Gastroesophageal sphincter (tissue), 4 donors: ENCODE measurements around the gene GNG2. TPM values are rescaled to one million over a fixed set of nuclear protein-coding genes. Genes with fewer than 3 reads are reported as not detected.

Source experiments
- ATAC-seq: fragments of 150-250 bp; one replicate; pipeline ENCODE4 v1.9.1; 2016; ENCODE audit warnings: mild to moderate bottlenecking, moderate library complexity
- H3K27ac ChIP-seq, 4 donors: fragments of 200-600 bp; sonication (generic) in 3 of 4; 1 replicate in 3 of 4; 2 replicates in 1 of 4; pipeline ENCODE4 v1.5.1; 2016 to 2019
- H3K27me3 ChIP-seq: fragments of 200-600 bp; sonication (generic); one replicate; pipeline ENCODE4 v1.5.1; 2019
- H3K36me3 ChIP-seq, 2 donors: fragments of 200-600 bp; sonication (generic); one replicate each; pipeline ENCODE4 v1.5.1; 2019; ENCODE audit warnings: control low read depth in 1 of 2
- H3K4me1 ChIP-seq, 3 donors: fragments of 200-600 bp; sonication (generic); 1 replicate in 2 of 3; 2 replicates in 1 of 3; pipeline ENCODE4 v1.5.1; 2016 to 2019; ENCODE audit warnings: control low read depth in 2 of 3
- H3K4me3 ChIP-seq, 2 donors: fragments of 200-600 bp; sonication (generic); one replicate each; pipeline ENCODE4 v1.5.1; 2019; ENCODE audit warnings: mild to moderate bottlenecking in 1 of 2, moderate library complexity in 1 of 2
- H3K9me3 ChIP-seq, 3 donors: fragments of 200-600 bp; sonication (generic); one replicate each; pipeline ENCODE4 v1.5.1; 2017 to 2019; ENCODE audit warnings: control low read depth in 2 of 3
- EP300 ChIP-seq: sonication (generic); formaldehyde crosslinking; IDR thresholded peaks from one replicate; pipeline ENCODE4 v1.6.1; 2017; ENCODE audit warnings: antibody characterized with exemption, mild to moderate bottlenecking
- POLR2A ChIP-seq, 2 donors: fragments of 450-650 bp; IDR thresholded peaks; one replicate each; pipeline ENCODE4 v1.6.1; 2017; ENCODE audit warnings: antibody characterized with exemption in 2 of 2, mild to moderate bottlenecking in 2 of 2, moderate library complexity in 1 of 2
- POLR2AphosphoS5 ChIP-seq: sonication (generic); formaldehyde crosslinking; IDR thresholded peaks from one replicate; pipeline ENCODE4 v1.6.1; 2017; ENCODE audit warnings: antibody characterized with exemption
- WGBS, 2 donors: methylation state at CpG; one replicate each; pipeline ENCODE4 v1.1.5; 2018; ENCODE audit warnings: low coverage in 1 of 2; 5-methylcytosine and 5-hydroxymethylcytosine counted together
- total RNA-seq, 4 donors: library from RNA; depleted of rRNA; stranded (reverse); fragments of >200 nt; gene quantifications; one replicate each; pipeline ENCODE4 v1.1.0, GENCODE V29; 2016
- TF ChIP-seq, protein P1 (sequence below), 4 experiments: fragments of 200-600 bp in 2 of 4; fragments of 450-650 bp in 2 of 4; sonication (generic) in 1 of 4; IDR thresholded peaks; one replicate each; pipeline ENCODE4 v1.5.1; 2017 to 2019; ENCODE audit warnings: antibody characterized with exemption in 4 of 4, mild to moderate bottlenecking in 2 of 4, moderate library complexity in 2 of 4

GNG2 gene
- total RNA-seq, 4 donors from 2014 or later, result 15.7 to 21.2 (median 17.8) TPM

DNA sequence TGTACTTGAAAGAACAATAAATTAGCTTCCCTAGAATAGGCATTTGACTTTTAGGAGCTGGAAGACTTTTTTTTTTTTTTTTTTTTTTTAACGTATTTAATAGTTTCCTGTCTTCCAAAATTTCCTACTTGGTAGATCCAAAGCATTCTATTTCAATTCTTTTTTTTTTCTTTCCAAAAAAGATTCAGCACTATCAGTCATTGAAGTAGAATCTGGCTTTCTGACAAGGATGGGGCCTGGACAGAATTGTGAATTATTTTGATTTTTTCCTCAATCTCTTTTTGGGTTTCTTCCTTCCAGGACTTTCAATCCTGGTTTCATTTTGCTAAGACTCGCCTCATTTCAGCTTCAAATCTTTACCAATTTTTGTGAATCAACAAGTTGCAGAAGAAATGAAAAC lies 21.2 kb downstream of the GNG2 start:
- Histone ChIP-seq H3K4me1 (peaks cover 0 to 8% (median 0%) of the 10 kb centered on the region in 3 donors), H3K27me3 (no peaks in the 10 kb centered on the region), H3K27ac (peak overlapping the region in 1 of 4 donors; percentile 46), H3K4me3 (no peak overlapping the region), H3K36me3 (no peaks in the 10 kb centered on the region), H3K9me3 (no peaks in the 10 kb centered on the region)
- 43 to 54% methylated on average over 2 of the region's 2 CpGs for WGBS, 2 donors
- TF ChIP-seq, protein P1, sequence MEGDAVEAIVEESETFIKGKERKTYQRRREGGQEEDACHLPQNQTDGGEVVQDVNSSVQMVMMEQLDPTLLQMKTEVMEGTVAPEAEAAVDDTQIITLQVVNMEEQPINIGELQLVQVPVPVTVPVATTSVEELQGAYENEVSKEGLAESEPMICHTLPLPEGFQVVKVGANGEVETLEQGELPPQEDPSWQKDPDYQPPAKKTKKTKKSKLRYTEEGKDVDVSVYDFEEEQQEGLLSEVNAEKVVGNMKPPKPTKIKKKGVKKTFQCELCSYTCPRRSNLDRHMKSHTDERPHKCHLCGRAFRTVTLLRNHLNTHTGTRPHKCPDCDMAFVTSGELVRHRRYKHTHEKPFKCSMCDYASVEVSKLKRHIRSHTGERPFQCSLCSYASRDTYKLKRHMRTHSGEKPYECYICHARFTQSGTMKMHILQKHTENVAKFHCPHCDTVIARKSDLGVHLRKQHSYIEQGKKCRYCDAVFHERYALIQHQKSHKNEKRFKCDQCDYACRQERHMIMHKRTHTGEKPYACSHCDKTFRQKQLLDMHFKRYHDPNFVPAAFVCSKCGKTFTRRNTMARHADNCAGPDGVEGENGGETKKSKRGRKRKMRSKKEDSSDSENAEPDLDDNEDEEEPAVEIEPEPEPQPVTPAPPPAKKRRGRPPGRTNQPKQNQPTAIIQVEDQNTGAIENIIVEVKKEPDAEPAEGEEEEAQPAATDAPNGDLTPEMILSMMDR (IDR thresholded peaks at IDR 0.05), result no peak
- TF ChIP-seq POLR2A (IDR thresholded peaks at IDR 0.05), result no peak
- no peak for TF ChIP-seq POLR2AphosphoS5
- no peak for ATAC-seq

DNA sequence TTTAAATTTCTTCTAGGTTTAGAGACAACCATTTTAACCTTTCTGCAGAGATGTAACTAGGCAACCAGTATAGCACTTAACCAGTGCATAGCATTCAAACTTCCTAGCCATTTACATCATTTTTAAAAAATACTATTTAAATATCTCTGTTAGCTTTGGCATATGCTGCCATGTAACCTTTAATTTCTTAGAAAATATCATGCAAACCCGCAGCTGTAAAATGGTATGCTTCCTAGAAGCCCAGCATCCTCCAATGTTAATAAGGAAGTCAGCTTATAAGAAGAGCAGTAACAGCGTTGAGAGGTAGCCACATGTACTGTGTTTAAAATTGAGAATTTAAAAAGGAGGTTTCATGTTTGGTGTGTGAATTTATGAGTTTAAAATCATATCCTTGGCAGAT lies 22.8 kb downstream of the GNG2 start:
- H3K36me3 ChIP-seq, result no peaks in the 10 kb centered on the region
- 64 to 75% methylated on average over 2 of the region's 2 CpGs for WGBS, 2 donors
- no peaks in the 10 kb centered on the region for H3K9me3 ChIP-seq
- H3K4me3 ChIP-seq, result no peak overlapping the region
- H3K4me1 ChIP-seq, result peaks cover 0 to 8% (median 0%) of the 10 kb centered on the region in 3 donors
- ATAC-seq, result no peak
- H3K27ac ChIP-seq, result no peak overlapping the region
- TF ChIP-seq, protein P1 (IDR thresholded peaks at IDR 0.05), result no peak
- TF ChIP-seq EP300, result no peak
- no peak for TF ChIP-seq POLR2AphosphoS5
- no peak for TF ChIP-seq POLR2A (IDR thresholded peaks at IDR 0.05)
- no peaks in the 10 kb centered on the region for H3K27me3 ChIP-seq

DNA sequence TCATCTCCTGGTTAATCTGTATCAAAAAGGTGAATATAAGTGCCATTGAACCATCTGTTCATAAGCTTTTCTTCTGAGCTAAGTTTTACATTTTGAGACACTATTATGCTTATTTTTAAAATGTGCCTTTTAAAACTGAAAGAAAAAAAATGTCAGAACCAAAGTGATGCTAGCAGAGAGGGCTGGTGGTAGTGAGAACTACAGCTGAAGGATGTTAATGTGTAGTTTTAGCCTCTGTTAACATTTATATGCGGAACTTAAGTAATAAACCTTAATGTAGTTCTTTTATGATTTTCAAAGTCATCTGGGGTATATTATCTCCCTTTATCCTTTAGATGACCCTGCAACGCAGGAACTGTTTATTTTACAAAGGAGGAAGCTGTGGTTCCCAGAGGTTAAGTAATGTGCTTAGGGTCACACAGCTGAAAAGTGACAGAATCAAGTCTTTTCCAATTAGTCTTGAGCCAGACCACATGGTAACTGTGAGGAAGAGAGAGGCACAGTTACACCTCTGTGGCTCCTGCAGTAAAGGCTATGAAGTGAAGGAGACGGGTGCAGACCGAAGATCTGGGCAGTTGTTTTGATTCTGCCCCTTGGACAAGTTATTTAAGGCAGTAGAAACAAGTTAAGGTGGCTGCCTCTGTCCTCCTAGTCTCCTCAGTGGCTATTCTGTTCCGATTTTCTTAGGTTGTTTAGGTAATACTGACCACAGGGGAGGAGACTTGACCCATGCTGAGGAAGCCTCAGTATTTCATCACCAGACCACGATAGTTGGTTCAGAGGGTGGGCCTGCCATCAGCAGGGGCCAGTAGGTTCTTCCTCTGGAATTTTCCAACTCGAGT lies 23.9 kb downstream of the GNG2 start:
- Histone ChIP-seq H3K27ac (peak overlapping the region in 2 of 4 donors; percentile 6 to 35), H3K27me3 (no peaks in the 10 kb centered on the region)

DNA sequence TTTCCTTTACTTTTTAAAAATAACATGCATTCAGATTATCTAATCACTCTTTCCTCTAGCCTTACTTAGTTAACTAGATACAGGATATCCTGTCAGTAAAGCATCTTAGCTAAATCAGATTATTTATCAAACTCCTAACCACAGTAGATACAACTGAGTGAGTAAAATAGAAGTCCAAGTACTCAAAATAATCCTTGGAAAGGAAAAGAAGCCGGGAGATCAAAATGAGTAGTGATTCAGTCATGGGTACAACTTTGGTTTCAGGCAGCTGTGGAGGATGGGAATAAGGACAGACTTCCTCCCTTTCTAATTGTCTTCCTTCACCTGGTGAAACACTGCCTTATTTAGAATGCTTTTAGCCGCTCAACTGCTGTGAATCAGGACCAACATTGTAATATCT lies 29.4 kb downstream of the GNG2 start:
- H3K27ac ChIP-seq, result no peak overlapping the region
- WGBS, 2 donors, result 80 to 83% methylated on average over 2 of the region's 2 CpGs
- ATAC-seq, result no peak
- H3K27me3 ChIP-seq, result no peaks in the 10 kb centered on the region
- no peaks in the 10 kb centered on the region for H3K9me3 ChIP-seq
- no peak overlapping the region for H3K4me3 ChIP-seq
- H3K4me1 ChIP-seq, result no peaks in the 10 kb centered on the region
- no peaks in the 10 kb centered on the region for H3K36me3 ChIP-seq
- TF ChIP-seq, protein P1 (IDR thresholded peaks at IDR 0.05), result no peak
- TF ChIP-seq POLR2A (IDR thresholded peaks at IDR 0.05), result no peak
- TF ChIP-seq POLR2AphosphoS5, result no peak
- no peak for TF ChIP-seq EP300

More for the DNA sequence above, 23.9 kb downstream of the GNG2 start:
- TF ChIP-seq POLR2A (IDR thresholded peaks at IDR 0.05), result no peak
- no peak for TF ChIP-seq EP300
- TF ChIP-seq, protein P1 (IDR thresholded peaks at IDR 0.05), result no peak
- no peak for TF ChIP-seq POLR2AphosphoS5
- peak; percentile 43 for ATAC-seq
- Histone ChIP-seq H3K36me3 (no peaks in the 10 kb centered on the region), H3K4me3 (no peak overlapping the region), H3K4me1 (peaks cover 0 to 8% (median 0%) of the 10 kb centered on the region in 3 donors), H3K9me3 (no peaks in the 10 kb centered on the region)
- WGBS, 2 donors, result 15 to 32% methylated on average over 3 to 6 of the region's 7 CpGs

DNA sequence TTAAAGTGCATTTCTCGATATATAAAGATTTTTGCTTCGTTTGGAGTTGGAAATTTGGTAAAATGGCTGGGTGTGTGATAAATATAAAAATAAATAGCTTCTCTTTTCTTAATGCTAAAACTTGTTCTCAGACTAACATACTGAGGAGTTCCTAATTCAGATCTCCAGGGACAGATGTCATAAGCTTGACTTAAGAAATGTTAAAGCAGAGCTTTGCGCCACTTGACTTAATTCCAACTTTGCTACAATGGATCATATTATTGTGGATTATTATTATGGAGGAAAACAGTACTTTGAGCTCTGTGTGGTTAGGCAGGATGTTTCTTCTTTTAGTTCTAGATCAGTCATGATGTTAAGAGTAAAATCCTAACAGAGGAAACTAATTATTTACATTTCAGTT lies 33.8 kb downstream of the GNG2 start:
- no peaks in the 10 kb centered on the region for H3K4me1 ChIP-seq
- H3K27me3 ChIP-seq, result no peaks in the 10 kb centered on the region
- no peaks in the 10 kb centered on the region for H3K36me3 ChIP-seq
- H3K27ac ChIP-seq, result no peak overlapping the region
- no peak overlapping the region for H3K4me3 ChIP-seq
- no peak for ATAC-seq
- 89 to 92% methylated on average over 3 of the region's 3 CpGs for WGBS, 2 donors
- TF ChIP-seq, protein P1 (IDR thresholded peaks at IDR 0.05), result no peak
- TF ChIP-seq EP300 (no peak), POLR2A (IDR thresholded peaks at IDR 0.05) (no peak), POLR2AphosphoS5 (no peak)
- no peaks in the 10 kb centered on the region for H3K9me3 ChIP-seq
